IgD-negative memory B cell (primary cell): ENCODE measurements around the gene CARD8. TPM values are rescaled to one million over a fixed set of nuclear protein-coding genes. Genes with fewer than 3 reads are reported as not detected.

Experiments
- H3K27ac Mint-ChIP-seq, 3 donors: one replicate each; pipeline ENCODE4 v1.8.0; 2020 to 2022; ENCODE audit warnings: mild to moderate bottlenecking in 3 of 3, mixed read lengths in 3 of 3, moderate library complexity in 1 of 3
- H3K27me3 Mint-ChIP-seq: one replicate; pipeline ENCODE4 v1.8.0; 2021; ENCODE audit warnings: mixed read lengths
- H3K36me3 Mint-ChIP-seq: one replicate; pipeline ENCODE4 v1.8.0; 2020; ENCODE audit warnings: mild to moderate bottlenecking, mixed read lengths
- H3K4me1 Mint-ChIP-seq, 3 donors: one replicate each; pipeline ENCODE4 v1.8.0; 2020 to 2022; ENCODE audit warnings: mixed read lengths in 3 of 3, mild to moderate bottlenecking in 1 of 3
- H3K4me3 Mint-ChIP-seq, 4 donors: one replicate each; pipeline ENCODE4 v1.8.0; 2020 to 2022; ENCODE audit warnings: mild to moderate bottlenecking in 4 of 4, mixed read lengths in 4 of 4, moderate library complexity in 3 of 4
- H3K9me3 Mint-ChIP-seq, 3 donors: one replicate each; pipeline ENCODE4 v1.8.0; 2020 to 2021; ENCODE audit warnings: mixed read lengths in 3 of 3, mild to moderate bottlenecking in 1 of 3
- polyA plus RNA-seq: library from polyadenylated mRNA; unstranded; fragments of 300-500 nt; fragmentation: Illumina TruSeq; gene quantifications from one replicate; pipeline ENCODE4 v1.2.3, GENCODE V29; 2021

The CARD8 gene
- polyA plus RNA-seq, 1 donor from 2014 or later = 85.7 TPM

GRCh38 chr19:48186015-48186414 is 69.7 kb downstream of the CARD8 start:
- Mint-ChIP-seq H3K9me3 (peaks cover 0 to 7% (median 4%) of the 10 kb centered on the region in 3 donors), H3K27ac (peak overlapping the region; percentile 35 to 95 (median 81)), H3K4me3 (peak overlapping the region; percentile 21 to 89 (median 60)), H3K27me3 (no peaks in the 10 kb centered on the region), H3K4me1 (peaks cover 16 to 23% (median 21%) of the 10 kb centered on the region in 3 donors), H3K36me3 (peaks cover 9% of the 10 kb centered on the region)

DNA sequence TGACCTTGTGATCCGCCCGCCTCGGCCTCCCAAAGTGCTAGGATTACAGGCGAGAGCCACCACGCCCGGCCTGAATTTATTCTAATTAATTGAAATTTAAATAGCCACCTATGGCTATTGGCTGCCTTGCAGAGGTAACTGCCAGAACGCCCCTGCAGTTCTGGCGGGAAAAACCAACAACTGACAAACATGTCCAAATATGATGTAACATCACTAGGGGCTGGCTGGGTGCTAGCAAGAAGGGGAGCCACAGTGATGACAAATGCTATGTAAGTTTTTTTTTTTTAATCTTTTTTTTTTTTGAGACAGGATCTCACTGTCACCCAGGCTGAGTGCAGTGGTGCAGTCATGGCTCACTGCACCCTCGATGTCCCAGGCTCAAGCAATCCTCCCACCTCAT is 72.4 kb downstream of the CARD8 start:
- Mint-ChIP-seq H3K36me3 (peaks cover 4% of the 10 kb centered on the region), H3K4me1 (peaks cover 13 to 21% (median 15%) of the 10 kb centered on the region in 3 donors), H3K9me3 (peaks cover 0 to 7% (median 4%) of the 10 kb centered on the region in 3 donors), H3K4me3 (no peak overlapping the region), H3K27me3 (no peaks in the 10 kb centered on the region), H3K27ac (no peak overlapping the region)

DNA sequence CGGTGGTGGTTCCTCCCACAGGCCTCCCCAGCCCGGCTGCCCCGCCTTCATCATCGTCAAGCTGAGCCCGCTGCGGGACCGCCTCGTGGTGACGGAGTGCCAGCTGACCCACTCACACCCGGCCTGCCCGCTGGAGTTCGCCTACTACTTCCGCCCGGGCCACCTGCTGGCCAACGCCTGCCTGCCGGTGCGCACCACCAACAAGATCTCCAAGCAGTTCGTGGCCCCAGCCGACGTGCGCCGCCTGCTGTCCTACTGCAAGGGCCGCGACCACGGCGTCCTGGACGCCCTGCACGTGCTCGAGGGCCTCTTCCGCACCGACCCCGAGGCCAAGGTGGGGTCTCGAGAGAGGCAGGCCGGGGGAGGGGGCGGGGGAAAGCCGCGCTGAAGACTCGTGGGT is 73.3 kb downstream of the CARD8 start:
- Mint-ChIP-seq H3K4me3 (no peak overlapping the region), H3K27me3 (no peaks in the 10 kb centered on the region), H3K27ac (no peak overlapping the region), H3K36me3 (peaks cover 2% of the 10 kb centered on the region), H3K4me1 (peaks cover 13 to 19% (median 15%) of the 10 kb centered on the region in 3 donors), H3K9me3 (peaks cover 0 to 7% (median 4%) of the 10 kb centered on the region in 3 donors)

GRCh38 chr19:48181505-48181904 is 74.2 kb downstream of the CARD8 start:
- H3K27ac Mint-ChIP-seq = no peak overlapping the region
- peaks cover 4% of the 10 kb centered on the region for H3K36me3 Mint-ChIP-seq
- peaks cover 11 to 15% (median 13%) of the 10 kb centered on the region in 3 donors for H3K4me1 Mint-ChIP-seq
- peaks cover 0 to 7% (median 4%) of the 10 kb centered on the region in 3 donors for H3K9me3 Mint-ChIP-seq
- H3K4me3 Mint-ChIP-seq = no peak overlapping the region
- H3K27me3 Mint-ChIP-seq = no peaks in the 10 kb centered on the region

DNA sequence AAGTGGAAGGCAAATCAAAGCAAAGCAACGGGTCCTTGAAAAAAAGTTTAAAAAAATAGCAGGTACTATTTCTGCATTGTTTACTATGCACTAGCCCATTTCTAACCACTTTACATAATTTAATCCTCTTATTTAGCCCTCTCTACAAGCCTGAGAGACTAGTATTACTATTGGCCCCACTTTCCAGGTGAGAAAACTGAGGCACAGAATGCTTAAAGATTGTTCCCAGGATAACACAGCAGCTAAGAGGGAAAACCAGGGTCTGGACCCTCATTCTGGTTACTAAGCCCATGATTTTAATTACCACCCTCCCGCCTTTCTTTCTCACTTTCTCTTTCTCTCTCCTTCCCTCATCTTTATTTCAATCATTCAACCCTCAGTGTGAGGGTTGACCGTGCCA is 79.5 kb downstream of the CARD8 start:
- H3K9me3 Mint-ChIP-seq = peaks cover 0 to 1% (median under 1%) of the 10 kb centered on the region in 3 donors
- H3K4me3 Mint-ChIP-seq = peak overlapping the region in 1 of 4 donors; percentile 13
- no peaks in the 10 kb centered on the region for H3K27me3 Mint-ChIP-seq
- H3K36me3 Mint-ChIP-seq = peaks cover 3% of the 10 kb centered on the region
- peaks cover 2 to 9% (median 6%) of the 10 kb centered on the region in 3 donors for H3K4me1 Mint-ChIP-seq
- H3K27ac Mint-ChIP-seq = peak overlapping the region in 1 of 3 donors; percentile 56

GRCh38 chr19:48175578-48175977 is 80.1 kb downstream of the CARD8 start:
- Mint-ChIP-seq H3K27me3 (no peaks in the 10 kb centered on the region), H3K4me3 (peak overlapping the region in 1 of 4 donors; percentile 27), H3K27ac (no peak overlapping the region), H3K36me3 (peaks cover 3% of the 10 kb centered on the region), H3K9me3 (no peaks in the 10 kb centered on the region), H3K4me1 (peaks cover 6 to 12% (median 11%) of the 10 kb centered on the region in 3 donors)

DNA sequence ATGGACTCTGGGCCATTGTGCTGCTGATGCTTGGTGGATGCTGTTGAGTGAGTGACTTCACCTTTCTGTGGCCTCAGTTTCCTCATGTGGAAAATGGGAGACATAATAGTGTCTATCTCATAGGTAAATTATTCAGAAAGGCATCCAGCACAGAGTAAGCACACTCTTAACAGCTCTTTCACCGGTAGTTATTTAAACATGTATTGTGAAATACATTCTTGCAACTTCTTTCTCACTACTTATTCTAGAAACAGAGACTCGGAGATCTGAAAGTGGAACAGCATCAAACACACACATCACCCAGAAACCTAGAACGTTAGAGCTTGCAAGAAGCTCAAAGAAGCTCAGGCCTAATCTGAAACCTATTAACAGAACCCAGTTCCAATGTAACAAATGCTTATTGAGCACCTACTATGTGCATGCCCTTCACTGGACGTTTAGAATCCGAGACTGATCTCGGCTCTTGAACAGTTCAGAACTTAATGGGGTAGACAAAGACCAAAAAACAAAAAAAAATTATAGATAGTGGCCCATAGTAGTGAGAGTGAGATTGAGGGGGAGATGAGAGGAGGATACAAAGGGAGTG is 81.2 kb downstream of the CARD8 start:
- H3K36me3 Mint-ChIP-seq = peaks cover 3% of the 10 kb centered on the region
- peak overlapping the region in 1 of 4 donors; percentile 28 for H3K4me3 Mint-ChIP-seq
- H3K4me1 Mint-ChIP-seq = peaks cover 6 to 12% (median 11%) of the 10 kb centered on the region in 3 donors
- peak overlapping the region in 2 of 3 donors; percentile 44 to 82 for H3K27ac Mint-ChIP-seq
- no peaks in the 10 kb centered on the region for H3K9me3 Mint-ChIP-seq
- H3K27me3 Mint-ChIP-seq = no peaks in the 10 kb centered on the region

- no peaks in the 10 kb centered on the region for H3K27me3 Mint-ChIP-seq
- no peaks in the 10 kb centered on the region for H3K9me3 Mint-ChIP-seq
- H3K4me3 Mint-ChIP-seq = peak overlapping the region in 3 of 4 donors; percentile 88 to 98 (median 96)
- peaks cover 12 to 18% (median 17%) of the 10 kb centered on the region in 3 donors for H3K4me1 Mint-ChIP-seq
- peaks cover 2% of the 10 kb centered on the region for H3K36me3 Mint-ChIP-seq
- H3K27ac Mint-ChIP-seq = peak overlapping the region in 1 of 3 donors; percentile 46
These were observed 84.0 kb downstream of the CARD8 start for GRCh38 chr19:48171710-48172109.

DNA sequence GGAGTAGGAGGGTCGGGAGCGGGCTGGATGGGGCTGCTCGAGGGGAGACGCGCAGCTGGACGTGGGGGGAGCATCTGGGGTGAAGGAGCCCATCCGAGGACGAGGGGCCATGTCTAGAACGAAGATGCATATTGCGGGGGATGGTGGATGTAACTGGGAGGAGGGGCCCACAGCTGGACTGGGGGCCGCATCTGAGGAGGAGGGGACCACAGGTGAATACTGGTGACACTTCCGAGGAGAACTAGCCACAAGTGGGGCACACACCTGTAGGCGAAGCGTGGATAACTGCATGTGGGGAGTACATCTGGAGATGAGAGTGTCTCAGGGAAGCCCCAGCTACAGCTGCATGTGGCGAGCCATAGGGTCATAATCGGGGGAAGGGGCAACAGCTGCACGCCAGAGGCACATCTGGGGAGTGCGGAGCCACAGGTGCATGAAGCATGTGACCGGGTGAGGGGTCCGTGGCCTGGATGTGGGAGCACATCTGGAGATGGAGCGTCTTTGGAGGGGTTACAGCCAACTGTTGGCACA is 84.8 kb downstream of the CARD8 start:
- Mint-ChIP-seq H3K27me3 (no peaks in the 10 kb centered on the region), H3K4me3 (peak overlapping the region; percentile 88 to 98 (median 97)), H3K4me1 (peaks cover 12 to 20% (median 17%) of the 10 kb centered on the region in 3 donors), H3K9me3 (no peaks in the 10 kb centered on the region), H3K36me3 (peaks cover 2% of the 10 kb centered on the region), H3K27ac (peak overlapping the region; percentile 46 to 94 (median 84))

DNA sequence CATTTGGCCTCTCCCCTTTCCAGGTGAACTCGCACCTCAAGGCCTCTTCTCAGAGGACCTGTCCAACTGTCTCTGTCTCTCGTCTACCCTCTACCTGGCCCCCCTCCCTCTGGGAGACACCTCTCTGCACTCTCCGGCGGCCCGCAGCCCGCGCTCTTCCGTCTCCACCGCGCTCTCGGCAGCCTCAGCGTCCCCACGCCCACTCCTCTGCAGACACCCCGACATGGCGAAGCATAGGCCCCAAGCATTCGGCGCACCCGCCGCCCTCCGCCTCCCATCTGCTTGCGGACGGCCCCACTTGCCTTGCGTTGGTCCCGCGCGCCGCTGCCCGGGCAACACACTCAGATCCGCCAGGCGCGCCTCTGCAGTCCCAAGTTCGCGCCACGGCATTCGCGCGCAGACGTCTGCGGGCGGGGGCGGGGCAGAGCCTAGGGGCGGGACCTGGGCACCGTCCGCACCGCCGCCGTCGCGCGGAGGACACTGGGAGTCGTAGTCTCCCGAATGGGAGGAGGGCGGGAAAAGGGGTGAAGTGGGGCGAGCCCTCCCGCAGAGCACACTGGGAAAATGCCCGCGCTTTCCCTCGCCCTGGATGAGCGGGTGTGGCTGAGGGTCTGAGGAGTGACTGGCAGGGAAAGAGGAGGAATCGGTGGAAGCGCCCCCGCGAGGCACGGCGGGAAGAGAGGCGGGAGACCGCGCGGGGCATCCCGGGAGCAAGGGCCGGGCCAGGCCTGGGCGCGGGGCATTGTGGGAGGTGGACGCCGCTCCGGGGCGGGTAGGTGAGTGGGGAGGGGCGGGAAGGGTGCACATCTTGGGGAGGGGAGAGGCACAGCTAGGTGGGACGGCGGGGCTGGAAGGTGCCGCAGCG is 85.5 kb downstream of the CARD8 start, which contains the start of the genes LIG1 and ZSWIM9:
Gene LIG1 (minus strand): TSS at position 406 of the 865 bp plus-strand sequence. CDS start 4,778 bp downstream, outside the sequence.
Gene ZSWIM9 (plus strand): TSS at position 742 of the 865 bp plus-strand sequence. CDS start 1,123 bp downstream, outside the sequence.
- Mint-ChIP-seq H3K9me3 (no peaks in the 10 kb centered on the region), H3K27ac (peak within 1 kb of the TSS; percentile 84 to 99 (median 94)), H3K4me3 (peak within 1 kb of the TSS; percentile 88 to 98 (median 97)), H3K36me3 (peaks cover 2% of the 10 kb centered on the region), H3K4me1 (peaks cover 12 to 19% (median 17%) of the 10 kb centered on the region in 3 donors), H3K27me3 (no peaks in the 10 kb centered on the region)

DNA sequence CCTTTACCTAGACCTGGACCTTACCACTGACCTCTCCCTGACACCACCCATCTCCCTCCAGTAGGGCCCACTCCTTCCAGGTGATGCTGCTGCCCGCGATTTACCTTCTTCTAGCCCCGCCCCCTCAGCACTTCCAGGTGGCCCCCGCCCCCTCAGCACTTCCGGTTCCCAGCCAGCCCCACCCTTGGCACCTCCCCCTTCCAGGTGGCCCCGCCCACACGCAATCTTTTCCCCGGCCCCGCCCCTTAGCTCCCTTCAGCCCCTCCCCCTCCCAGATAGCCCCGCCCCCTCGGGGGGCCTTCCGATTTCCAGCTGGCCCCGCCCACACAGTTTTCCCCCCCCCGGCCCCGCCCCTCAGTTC is 86.2 kb downstream of the CARD8 start:
- Mint-ChIP-seq H3K27me3 (no peaks in the 10 kb centered on the region), H3K36me3 (no peaks in the 10 kb centered on the region), H3K9me3 (no peaks in the 10 kb centered on the region), H3K4me1 (peaks cover 12 to 17% (median 16%) of the 10 kb centered on the region in 3 donors), H3K27ac (peak overlapping the region; percentile 84 to 99 (median 94)), H3K4me3 (peak overlapping the region; percentile 88 to 98 (median 97))

DNA sequence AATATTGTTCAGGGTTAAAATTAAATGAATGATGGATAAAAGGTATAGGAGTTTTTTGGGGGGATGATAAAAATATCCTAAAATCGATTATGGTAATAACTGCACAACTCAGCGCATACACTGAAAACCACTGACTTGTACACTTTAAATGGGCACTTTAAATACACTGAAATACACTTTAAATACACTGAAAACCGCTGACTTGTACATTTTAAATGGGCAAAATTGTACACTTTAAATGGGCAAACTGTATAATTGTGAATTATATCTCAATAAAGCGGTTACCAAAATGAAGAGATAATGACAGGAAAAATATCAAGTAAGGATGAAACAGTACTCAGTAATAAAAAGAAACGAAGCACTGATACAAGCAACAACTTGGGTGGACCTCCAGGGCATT is 87.0 kb downstream of the CARD8 start:
- H3K4me1 Mint-ChIP-seq = peaks cover 12 to 17% (median 12%) of the 10 kb centered on the region in 3 donors
- H3K27ac Mint-ChIP-seq = peak overlapping the region; percentile 84 to 94 (median 93)
- no peaks in the 10 kb centered on the region for H3K27me3 Mint-ChIP-seq
- no peaks in the 10 kb centered on the region for H3K9me3 Mint-ChIP-seq
- no peaks in the 10 kb centered on the region for H3K36me3 Mint-ChIP-seq
- peak overlapping the region in 3 of 4 donors; percentile 52 to 98 (median 88) for H3K4me3 Mint-ChIP-seq

DNA sequence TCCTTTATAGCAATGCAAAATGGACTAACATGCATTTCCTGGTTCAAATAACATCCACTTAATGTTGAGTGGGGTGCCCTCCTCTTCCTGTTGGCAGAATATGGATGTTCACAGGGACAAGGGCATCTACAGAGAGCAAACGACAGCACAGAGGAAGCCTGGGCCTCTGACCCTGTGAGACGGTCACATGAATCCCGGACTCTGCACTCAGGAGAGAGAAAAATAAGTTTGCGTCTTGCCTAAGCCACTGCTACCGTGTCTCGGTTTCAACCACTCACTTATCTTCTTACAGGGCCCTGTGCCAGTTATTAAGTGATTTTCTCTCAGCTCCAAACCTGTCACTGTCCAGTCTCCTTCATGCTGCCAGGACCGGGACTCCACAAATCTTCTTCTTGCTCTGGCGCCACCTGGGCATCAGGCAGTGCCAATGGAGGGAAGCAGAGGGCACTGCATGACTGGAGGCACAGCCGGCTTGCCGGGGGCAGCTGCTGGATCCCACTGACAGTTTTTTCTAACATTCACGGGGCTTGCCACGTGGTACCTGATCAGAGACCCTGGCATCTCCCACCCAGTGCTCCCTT is 97.4 kb downstream of the CARD8 start:
- Mint-ChIP-seq H3K27ac (peak overlapping the region in 1 of 3 donors; percentile 63), H3K9me3 (no peaks in the 10 kb centered on the region), H3K27me3 (no peaks in the 10 kb centered on the region), H3K4me3 (no peak overlapping the region), H3K4me1 (no peaks in the 10 kb centered on the region), H3K36me3 (peaks cover 4% of the 10 kb centered on the region)
